GM12892 (cell line): ENCODE measurements around the gene EML1.

Experiments
- DNase-seq: peaks from one replicate; pipeline ENCODE4 v3.0.0; 2011; ENCODE audit not compliant: insufficient read length
- FAIRE-seq: peaks from 2 replicates; lab custom pipeline; 2011; peaks lifted over from hg19 to GRCh38; lab: Jason Lieb, UNC
- POLR2A ChIP-seq: IDR thresholded peaks from 2 replicates; pipeline ENCODE4 v1.6.1; 2011; ENCODE audit warnings: low read depth, low read length, control low read depth
- POLR2AphosphoS5 ChIP-seq: IDR thresholded peaks from 2 replicates; pipeline ENCODE4 v1.6.1; 2011; ENCODE audit warnings: low read depth, low read length, control low read depth
- TAF1 ChIP-seq: IDR thresholded peaks from 2 replicates; pipeline ENCODE4 v1.6.1; 2011; ENCODE audit warnings: low read depth, mild to moderate bottlenecking, control low read depth, low read length, borderline replicate concordance

Gene EML1

DNA sequence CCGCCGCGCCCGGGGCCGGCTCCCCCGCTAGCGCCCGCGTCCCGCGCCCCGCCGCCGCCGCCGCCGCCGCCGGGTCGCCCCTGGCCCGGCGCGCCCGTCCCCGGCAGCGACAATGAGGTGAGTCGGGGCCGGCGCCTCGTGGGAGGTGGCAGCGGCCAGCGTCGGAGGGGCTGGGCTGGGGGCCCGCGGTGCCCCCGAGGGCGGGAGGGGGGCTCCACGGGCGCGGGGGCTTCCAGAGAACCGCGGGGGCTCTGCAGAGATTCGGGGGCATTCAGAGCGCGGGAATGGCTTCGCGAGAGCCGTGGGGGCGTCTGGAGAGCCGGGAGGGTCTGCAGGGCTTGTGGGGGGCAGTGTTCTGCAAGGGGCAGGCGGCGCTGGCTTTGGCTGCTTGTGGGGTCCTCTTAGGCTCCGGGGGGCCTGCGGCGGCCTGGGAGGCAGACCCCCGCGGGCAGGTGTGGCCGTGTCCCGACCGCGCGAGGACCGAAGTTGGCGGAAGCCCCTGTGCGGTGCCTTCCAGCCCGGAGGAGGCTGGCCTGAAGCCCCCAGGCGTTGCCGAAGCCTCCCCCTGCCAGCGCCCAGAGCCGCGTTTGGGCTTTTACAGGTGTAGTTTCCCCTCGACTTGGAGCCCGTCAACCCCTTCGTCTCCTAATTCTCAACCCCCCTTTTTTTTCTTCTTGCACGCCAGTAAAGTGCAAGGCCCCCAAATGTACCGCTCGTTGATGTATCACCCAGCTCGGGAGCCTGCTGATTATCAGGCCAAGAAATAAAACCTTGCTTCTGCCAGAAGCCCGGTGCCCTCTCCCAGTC, 178.9 kb downstream of the EML1 start:
- FAIRE-seq (no peak), DNase-seq (no peak)
- no peak for TF ChIP-seq POLR2A
- TF ChIP-seq POLR2AphosphoS5 = no peak
- TF ChIP-seq TAF1 = no peak

GRCh38 chr14:99972748-99973466, 179.7 kb downstream of the EML1 start:
- FAIRE-seq (no peak), DNase-seq (no peak)
- TF ChIP-seq TAF1 (no peak), POLR2AphosphoS5 (no peak), POLR2A (no peak)

DNA sequence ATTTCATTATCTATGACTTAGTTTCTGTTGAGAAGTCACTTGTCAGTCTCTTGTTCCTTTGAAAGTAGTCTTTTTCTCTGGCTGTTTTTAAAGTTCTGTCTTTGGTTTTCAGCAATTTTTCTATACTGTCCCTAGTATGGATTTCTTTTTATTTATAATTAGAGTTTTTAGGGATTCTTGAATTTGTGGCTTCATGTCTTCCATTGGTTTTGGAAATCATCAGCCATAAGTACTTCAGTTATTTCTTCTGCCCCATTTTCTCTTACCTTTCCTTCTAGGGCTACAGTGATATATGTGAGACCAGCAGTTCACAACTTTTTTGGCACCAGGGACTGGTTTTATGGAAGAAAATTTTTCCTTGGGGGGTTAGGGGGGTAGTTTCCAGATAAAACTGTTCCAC, 182.0 kb downstream of the EML1 start:
- no peak for TF ChIP-seq POLR2AphosphoS5
- no peak for TF ChIP-seq TAF1
- TF ChIP-seq POLR2A = no peak
- no peak for DNase-seq
- no peak for FAIRE-seq

DNA sequence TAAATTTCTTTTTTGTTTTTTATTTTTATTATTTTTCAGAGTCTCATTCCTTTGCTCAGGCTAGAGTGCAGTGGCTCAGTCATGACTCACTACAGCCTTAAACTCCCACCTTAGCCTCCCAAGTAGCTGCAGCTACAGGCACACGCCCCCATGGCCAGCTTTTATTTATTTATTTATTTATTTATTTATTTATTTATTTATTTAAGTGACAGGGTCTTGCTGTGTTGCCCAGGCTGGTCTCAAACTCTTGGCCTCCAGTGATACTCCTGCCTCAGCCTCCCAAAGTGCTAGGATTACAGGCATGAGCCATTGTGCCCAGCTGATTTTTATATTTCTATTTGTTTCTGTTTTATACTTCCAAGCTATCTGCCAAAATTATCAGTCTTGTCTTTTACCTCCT, 182.8 kb downstream of the EML1 start:
- TF ChIP-seq TAF1 = no peak
- no peak for TF ChIP-seq POLR2A
- no peak for TF ChIP-seq POLR2AphosphoS5
- FAIRE-seq = no peak
- DNase-seq = no peak

DNA sequence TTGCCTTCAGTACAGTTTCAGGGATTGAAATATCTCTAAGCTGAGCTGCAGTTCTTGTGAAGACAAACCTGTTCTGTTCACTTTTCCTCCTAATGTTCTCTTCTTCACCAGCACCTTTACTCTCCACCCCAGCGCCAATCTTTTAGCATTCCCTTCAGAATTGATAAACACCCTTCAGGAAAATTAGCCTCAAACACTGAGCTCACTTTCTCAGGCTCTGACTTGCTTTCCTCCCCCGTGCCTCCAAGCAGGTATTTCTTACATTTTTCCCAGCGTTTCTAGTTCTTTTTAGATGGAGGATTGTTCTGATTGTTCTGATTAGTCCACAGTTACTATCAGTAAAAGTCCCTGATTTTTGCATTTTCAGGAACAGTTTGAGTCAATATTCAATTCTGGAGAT, 183.5 kb downstream of the EML1 start:
- FAIRE-seq = no peak
- no peak for DNase-seq
- TF ChIP-seq POLR2AphosphoS5 (no peak), TAF1 (no peak), POLR2A (no peak)

DNA sequence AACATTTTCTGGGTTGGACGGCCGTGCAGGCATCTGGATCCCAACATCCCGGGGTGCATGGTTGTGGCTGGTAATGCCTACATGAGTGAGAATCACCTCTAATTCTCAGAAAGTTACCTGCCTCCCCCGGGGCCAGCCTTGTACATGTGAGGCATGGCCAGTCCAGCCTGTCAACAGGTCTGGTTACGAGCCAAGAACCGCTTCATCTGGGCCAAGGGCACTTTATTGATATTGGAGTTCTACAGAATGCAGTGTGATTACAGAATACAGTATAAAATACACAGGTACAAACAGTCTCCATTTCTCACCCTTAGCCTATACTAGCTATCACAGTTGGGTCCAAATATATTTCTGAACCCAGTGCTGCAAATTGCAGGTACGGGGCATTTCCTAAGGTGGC, 187.1 kb downstream of the EML1 start:
- DNase-seq (no peak), FAIRE-seq (no peak)
- no peak for TF ChIP-seq POLR2A
- TF ChIP-seq POLR2AphosphoS5 = no peak
- no peak for TF ChIP-seq TAF1

GRCh38 chr14:99981806-99982205, 188.6 kb downstream of the EML1 start:
- TF ChIP-seq POLR2AphosphoS5 = no peak
- TF ChIP-seq TAF1 = no peak
- no peak for TF ChIP-seq POLR2A
- no peak for DNase-seq
- peak; percentile 44 for FAIRE-seq

DNA sequence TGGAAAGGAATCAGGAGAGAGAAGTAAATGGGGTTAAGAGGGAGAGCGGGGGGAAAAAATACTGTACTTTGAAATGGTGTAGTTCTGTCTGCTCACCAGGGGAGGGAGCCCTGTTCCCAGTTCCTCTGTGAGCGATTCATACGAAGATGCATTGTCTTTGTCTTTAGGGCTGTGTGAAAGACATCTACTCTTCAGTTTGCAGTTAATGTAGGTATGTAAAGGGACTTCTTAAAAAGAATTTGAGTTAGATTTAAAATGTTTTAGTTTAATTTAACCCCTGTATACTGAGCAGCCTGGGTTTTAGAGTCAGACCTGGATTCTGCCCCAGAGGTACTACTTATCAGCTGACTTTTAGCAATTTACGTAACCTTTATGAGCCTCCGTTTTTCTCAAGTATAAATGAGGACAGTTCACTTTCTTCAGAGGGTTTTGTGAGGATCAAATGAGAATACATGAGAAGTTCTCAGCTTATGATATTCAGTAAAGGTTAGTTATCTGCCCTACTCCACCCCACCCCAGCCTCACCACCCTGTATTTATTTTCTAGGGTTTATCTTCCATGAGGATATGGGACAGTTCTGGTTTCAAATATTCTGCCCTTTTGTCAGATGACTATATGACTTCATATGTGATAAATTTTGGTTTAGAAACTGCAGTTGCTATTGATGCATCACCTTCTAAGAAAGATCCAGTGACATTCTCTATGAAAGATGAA, 189.5 kb downstream of the EML1 start:
- DNase-seq (peak; percentile 41), FAIRE-seq (peak; percentile 85)
- TF ChIP-seq TAF1 = no peak
- TF ChIP-seq POLR2AphosphoS5 = no peak
- TF ChIP-seq POLR2A = no peak

DNA sequence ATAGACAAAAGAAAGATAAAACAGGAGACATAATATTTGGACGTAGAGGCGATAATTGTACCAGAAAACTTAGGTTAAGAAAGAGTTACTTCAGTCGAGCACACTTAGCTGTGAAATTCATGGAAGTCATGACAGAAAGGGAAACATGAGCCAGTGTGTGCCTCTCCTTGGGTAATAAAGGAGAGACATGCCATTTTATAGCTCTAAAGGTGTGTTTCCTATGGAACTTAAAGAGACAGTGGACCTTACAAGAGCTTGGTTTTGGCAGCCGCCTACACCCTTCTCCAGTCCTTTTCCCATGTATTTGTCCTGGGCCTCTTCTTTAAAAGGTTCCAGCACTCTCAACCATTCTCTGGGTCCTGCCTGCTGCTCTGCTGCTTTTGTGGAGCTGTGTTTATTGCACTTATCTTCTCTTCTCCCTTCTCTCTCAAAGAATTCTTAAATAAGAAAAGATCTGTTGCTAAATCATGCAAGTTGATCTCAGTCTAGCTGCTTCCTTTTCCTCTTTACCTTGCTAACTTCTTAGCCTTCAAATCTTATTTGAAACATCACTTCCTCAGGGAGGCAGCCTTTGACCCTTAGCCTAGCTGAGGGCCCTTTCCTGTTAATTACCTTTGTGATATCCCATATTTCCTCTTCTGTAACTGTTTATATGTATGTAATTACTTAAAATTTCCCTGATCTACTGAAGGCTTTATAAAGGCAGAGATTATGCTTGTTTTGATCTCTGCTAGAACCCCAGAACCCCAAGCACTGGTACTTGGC, 190.2 kb downstream of the EML1 start:
- TF ChIP-seq POLR2AphosphoS5 (no peak), POLR2A (no peak), TAF1 (no peak)
- FAIRE-seq (no peak), DNase-seq (no peak)

- DNase-seq (no peak), FAIRE-seq (no peak)
- TF ChIP-seq POLR2AphosphoS5 (no peak), TAF1 (no peak), POLR2A (no peak)
Observed at GRCh38 chr14:99984036-99984435, 190.8 kb downstream of the EML1 start.
